ENCODE results near the gene KRTAP10-5.

The KRTAP10-5 gene

GRCh38 chr21:44571296-44571695 lies 9.1 kb downstream of the KRTAP10-5 start:
- Histone ChIP-seq H3K9ac (no peak overlapping the region), H3K4me2 (no peak overlapping the region), H3K4me1 (ENCODE audit: low read depth, poor library complexity, severe bottlenecking) (no peaks in the 10 kb centered on the region), H4K20me1 (ENCODE audit: insufficient read depth) (no peaks in the 10 kb centered on the region), H2AFZ (ENCODE audit: low read depth) (no peak overlapping the region), H3K4me3 (IDR thresholded peaks at IDR 0.05; ENCODE audit: insufficient read depth, low read depth, low read length) (no peak overlapping the region), H3K36me3 (ENCODE audit: insufficient read depth) (no peaks in the 10 kb centered on the region), H3K27ac (no peak overlapping the region), H3K27me3 (ENCODE audit: insufficient read depth, low read depth) (peaks cover 49% of the 10 kb centered on the region), H3K79me2 (ENCODE audit: insufficient read depth, low read depth) (no peaks in the 10 kb centered on the region)
- TF ChIP-seq CTCF (conservative IDR thresholded peaks at IDR 0.05; ENCODE audit: low read depth, low read length): no peak

GRCh38 chr21:44569861-44570517 lies 10.4 kb downstream of the KRTAP10-5 start:
- peaks cover 59% of the 10 kb centered on the region for H3K27me3 ChIP-seq (ENCODE audit: insufficient read depth, low read depth)
- no peak for TF ChIP-seq CTCF (conservative IDR thresholded peaks at IDR 0.05; ENCODE audit: low read depth, low read length)
- H3K9ac ChIP-seq: no peak overlapping the region
- no peaks in the 10 kb centered on the region for H4K20me1 ChIP-seq (ENCODE audit: insufficient read depth)
- H3K27ac ChIP-seq: no peak overlapping the region
- no peak overlapping the region for H3K4me3 ChIP-seq (IDR thresholded peaks at IDR 0.05; ENCODE audit: insufficient read depth, low read depth, low read length)
- no peak overlapping the region for H3K4me2 ChIP-seq
- H2AFZ ChIP-seq (ENCODE audit: low read depth): no peak overlapping the region
- no peaks in the 10 kb centered on the region for H3K36me3 ChIP-seq (ENCODE audit: insufficient read depth)
- H3K79me2 ChIP-seq (ENCODE audit: insufficient read depth, low read depth): no peaks in the 10 kb centered on the region
- no peaks in the 10 kb centered on the region for H3K4me1 ChIP-seq (ENCODE audit: low read depth, poor library complexity, severe bottlenecking)

GRCh38 chr21:44568667-44569556 lies 11.5 kb downstream of the KRTAP10-5 start:
- no peak overlapping the region for H2AFZ ChIP-seq (ENCODE audit: low read depth)
- no peaks in the 10 kb centered on the region for H3K36me3 ChIP-seq (ENCODE audit: insufficient read depth)
- no peak for TF ChIP-seq CTCF (conservative IDR thresholded peaks at IDR 0.05; ENCODE audit: low read depth, low read length)
- no peaks in the 10 kb centered on the region for H3K79me2 ChIP-seq (ENCODE audit: insufficient read depth, low read depth)
- no peaks in the 10 kb centered on the region for H3K4me1 ChIP-seq (ENCODE audit: low read depth, poor library complexity, severe bottlenecking)
- H3K27me3 ChIP-seq (ENCODE audit: insufficient read depth, low read depth): peaks cover 57% of the 10 kb centered on the region
- H3K4me3 ChIP-seq (IDR thresholded peaks at IDR 0.05; ENCODE audit: insufficient read depth, low read depth, low read length): no peak overlapping the region
- H3K27ac ChIP-seq: no peak overlapping the region
- no peaks in the 10 kb centered on the region for H4K20me1 ChIP-seq (ENCODE audit: insufficient read depth)
- no peak overlapping the region for H3K4me2 ChIP-seq
- H3K9ac ChIP-seq: no peak overlapping the region

GRCh38 chr21:44568261-44568660 lies 12.1 kb downstream of the KRTAP10-5 start:
- no peak for TF ChIP-seq CTCF (conservative IDR thresholded peaks at IDR 0.05; ENCODE audit: low read depth, low read length)
- Histone ChIP-seq H3K4me3 (IDR thresholded peaks at IDR 0.05; ENCODE audit: insufficient read depth, low read depth, low read length) (no peak overlapping the region), H3K36me3 (ENCODE audit: insufficient read depth) (no peaks in the 10 kb centered on the region), H2AFZ (ENCODE audit: low read depth) (no peak overlapping the region), H3K4me1 (ENCODE audit: low read depth, poor library complexity, severe bottlenecking) (no peaks in the 10 kb centered on the region), H3K4me2 (no peak overlapping the region), H3K27ac (no peak overlapping the region), H4K20me1 (ENCODE audit: insufficient read depth) (no peaks in the 10 kb centered on the region), H3K27me3 (ENCODE audit: insufficient read depth, low read depth) (peaks cover 54% of the 10 kb centered on the region), H3K79me2 (ENCODE audit: insufficient read depth, low read depth) (no peaks in the 10 kb centered on the region), H3K9ac (no peak overlapping the region)

All from KMS-11 (cell line).